Activated CD8-positive, alpha-beta memory T cell treated with anti-CD3 and anti-CD28 coated beads for 48 hours (primary cell): ENCODE results near the gene RIC1.
"Not testable (repeated sequence)": the region's sequence is repeated elsewhere in the genome, so short reads cannot be mapped to it uniquely, and the experiment has no call there.

ENCODE experiments used
- DNase-seq, 3 experiments: peaks; one replicate each; pipeline ENCODE4 v3.0.0-alpha.2; 2020; ENCODE audit warnings: low read depth in 2 of 3, low spot score in 2 of 3

Gene RIC1

GRCh38 chr9:5721279-5722087 is 92.6 kb downstream of the RIC1 start:
- DNase-seq = no peak

- DNase-seq = not testable (repeated sequence)
Observed at GRCh38 chr9:5722679-5723078, 93.8 kb downstream of the RIC1 start.

DNA sequence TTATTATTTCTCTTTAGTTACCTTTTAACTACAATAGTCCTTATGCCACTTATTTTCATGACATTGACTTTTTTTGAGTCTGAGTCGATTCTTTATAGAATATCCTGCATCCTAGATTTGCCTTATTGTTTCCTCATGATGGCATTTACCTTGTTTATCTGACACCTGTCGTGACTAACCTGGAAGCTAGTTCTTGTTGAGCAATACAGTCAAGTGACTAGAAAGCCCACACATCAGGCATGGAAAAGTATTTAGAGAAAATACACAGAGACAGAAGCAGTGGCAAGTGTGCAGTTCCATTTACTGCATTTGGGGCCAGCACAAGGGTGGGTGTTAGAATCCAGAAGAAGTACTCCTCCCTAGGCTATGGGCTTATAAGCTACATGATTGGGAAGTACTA is 106.2 kb downstream of the RIC1 start:
- DNase-seq = no peak

DNA sequence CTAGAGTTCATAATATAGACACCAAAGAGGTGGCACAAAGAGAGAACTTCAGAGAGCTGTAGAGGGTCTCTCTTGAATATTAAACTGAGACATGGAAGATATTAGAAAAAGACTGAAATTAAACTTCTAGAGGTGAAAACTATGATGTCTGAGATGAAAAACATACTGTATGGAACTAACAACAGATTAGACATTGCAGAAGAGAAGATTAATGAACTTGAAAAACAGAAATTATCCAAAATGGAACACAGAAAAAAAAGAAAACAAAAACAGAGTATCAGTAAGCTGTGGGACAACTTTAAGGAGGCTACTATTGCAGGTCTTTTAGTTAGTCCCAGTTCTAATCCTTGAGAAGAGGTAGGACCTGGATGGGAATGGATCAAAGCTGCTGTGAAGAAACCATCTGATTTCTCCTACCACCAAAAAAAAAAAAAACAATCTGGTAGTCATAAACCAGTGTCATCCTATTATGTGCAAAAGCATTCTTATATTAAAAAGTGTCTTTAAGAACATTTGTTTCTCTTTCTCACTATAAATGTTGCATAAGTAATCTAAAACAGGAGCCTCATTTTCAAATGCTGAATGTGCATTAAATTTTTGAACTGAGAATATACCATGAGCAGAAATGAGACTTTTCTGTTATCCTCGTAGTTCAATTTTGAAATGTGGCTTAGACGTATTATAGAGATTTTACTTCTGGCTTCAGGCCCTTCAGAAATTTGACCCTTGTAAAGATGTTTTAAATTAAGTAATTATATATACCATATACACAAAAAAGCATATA is 107.8 kb downstream of the RIC1 start:
- no peak for DNase-seq

GRCh38 chr9:5743109-5743508 is 114.2 kb downstream of the RIC1 start:
- no peak for DNase-seq

DNA sequence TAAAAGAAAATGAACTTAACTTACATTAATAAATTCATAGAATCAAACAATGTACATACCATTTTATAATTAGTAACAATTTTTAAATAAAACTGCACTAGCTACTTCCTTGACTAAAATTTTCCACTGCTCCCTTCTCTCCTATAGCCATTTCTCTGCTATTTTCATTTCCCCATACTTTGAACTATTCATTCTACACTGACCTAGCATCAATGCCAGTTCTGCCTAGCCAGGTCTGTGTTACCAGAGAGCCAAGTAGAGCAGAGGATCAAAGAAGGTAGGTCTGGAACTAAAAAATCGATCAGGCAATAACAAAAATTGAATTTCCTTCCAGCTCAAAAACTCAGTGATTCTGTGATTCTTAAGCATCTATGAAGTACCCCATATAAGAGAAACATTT is 119.5 kb downstream of the RIC1 start:
- no peak for DNase-seq

GRCh38 chr9:5749306-5749705 is 120.4 kb downstream of the RIC1 start:
- DNase-seq = no peak

- DNase-seq = no peak
Observed at GRCh38 chr9:5750569-5750968, 121.7 kb downstream of the RIC1 start.

DNA sequence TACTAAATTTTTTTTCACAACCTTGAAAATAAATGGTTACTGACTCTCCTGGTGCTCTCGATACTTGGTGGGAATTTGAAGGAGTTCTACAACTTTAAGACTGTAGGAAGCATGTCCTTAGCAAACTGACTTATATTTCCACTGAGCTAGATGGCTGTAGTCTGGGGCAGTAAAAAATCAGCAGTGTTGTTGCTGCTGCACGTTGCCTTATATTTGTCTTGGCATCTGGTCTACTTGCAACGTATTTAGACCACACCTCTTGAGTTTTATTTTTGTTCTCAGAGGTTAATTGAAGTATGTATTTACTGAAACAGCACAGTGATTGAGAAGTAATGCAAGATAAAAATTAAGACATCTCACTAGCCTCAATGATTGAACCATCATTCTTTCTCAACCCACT is 127.7 kb downstream of the RIC1 start:
- DNase-seq = no peak

GRCh38 chr9:5760338-5760737 is 131.4 kb downstream of the RIC1 start:
- no peak for DNase-seq

- no peak for DNase-seq
Observed at GRCh38 chr9:5762421-5762820, 133.5 kb downstream of the RIC1 start.

- no peak for DNase-seq
Observed at GRCh38 chr9:5764130-5764868, 135.4 kb downstream of the RIC1 start.

- DNase-seq = no peak
Observed at GRCh38 chr9:5767968-5768932, 139.3 kb downstream of the RIC1 start.

- no peak for DNase-seq
Observed at GRCh38 chr9:5773324-5773999, 144.6 kb downstream of the RIC1 start.

DNA sequence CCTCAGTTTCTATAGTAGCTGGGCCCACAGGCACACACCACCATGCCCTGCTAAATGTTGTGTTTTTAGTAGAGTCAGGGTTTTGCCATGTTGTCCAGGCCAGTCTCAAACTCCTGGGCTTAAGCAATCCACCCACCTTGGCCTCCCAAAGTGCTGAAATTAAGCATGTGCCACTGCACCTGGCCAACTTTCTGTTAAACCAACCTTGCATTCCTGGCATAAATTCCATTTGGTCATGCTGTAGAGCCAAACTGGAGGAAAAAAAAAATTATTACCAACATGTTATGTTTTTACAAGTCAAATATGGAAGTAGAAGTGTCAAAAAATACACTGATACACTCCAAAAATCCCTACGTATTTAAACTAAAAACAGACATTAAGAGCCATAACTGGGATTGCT is 149.9 kb downstream of the RIC1 start:
- no peak for DNase-seq

GRCh38 chr9:5779705-5780218 is 150.9 kb downstream of the RIC1 start:
- not testable (repeated sequence) for DNase-seq

GRCh38 chr9:5783420-5783819 is 154.5 kb downstream of the RIC1 start:
- not testable (repeated sequence) for DNase-seq

DNA sequence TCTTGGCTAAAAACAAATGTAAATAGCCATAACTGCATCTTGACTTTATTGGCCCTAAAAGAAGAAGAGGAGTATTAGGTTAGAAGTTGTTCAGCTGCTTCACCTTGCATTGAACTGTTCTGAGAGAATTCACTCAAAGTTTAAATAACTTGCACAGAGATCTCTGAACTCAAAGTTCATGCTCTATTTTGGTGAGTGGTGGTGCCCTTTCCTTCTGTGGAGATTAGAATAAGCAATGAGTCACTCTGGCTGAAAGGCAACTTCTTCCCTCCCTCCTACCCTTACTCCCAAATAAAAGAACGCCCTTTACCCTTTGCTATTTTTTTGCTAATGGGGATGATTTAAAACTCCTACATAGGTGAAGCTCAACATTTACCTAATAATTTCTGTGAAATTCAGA is 155.1 kb downstream of the RIC1 start:
- DNase-seq = no peak

DNA sequence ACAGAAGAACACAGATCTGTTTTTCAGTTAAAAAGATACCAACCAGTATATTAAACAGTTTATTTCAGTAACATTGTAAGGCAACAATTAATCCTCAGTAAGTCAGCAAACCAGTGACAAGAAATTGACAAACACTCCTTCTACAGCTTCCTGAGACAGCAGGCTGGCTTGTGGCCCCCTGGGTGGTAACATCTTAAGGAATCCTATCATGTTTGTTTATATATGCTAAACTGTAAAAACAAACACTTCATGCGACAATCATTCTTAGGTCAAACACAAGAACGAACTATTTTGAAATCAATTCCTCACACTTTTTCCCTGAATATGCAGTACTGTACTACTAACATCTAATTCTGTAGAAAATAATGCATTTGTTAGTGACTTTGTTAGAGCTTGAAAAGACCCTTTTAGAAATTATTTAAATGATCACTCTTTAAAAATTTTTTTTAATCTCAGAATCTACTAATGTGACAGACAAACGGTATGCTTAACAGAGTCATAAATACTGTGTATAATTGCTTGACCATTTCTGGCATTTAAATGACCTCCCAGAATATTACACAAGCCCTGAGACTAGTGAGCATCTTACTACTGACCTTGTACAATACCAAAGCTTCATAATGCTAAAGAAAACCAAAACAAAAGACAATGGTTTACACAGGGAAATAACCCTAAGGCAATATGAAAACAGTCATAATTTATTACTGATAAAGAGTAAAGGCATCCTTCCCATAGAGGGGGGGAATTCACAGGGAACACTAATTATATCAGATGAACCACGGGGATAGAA is 155.8 kb downstream of the RIC1 start:
- no peak for DNase-seq
